Muscle layer of duodenum (tissue), 2 donors: ENCODE measurements around the gene JAML.
"Not testable (repeated sequence)": the region's sequence is repeated elsewhere in the genome, so short reads cannot be mapped to it uniquely, and the experiment has no call there.

Experiments used
- H3K27ac ChIP-seq: one replicate; pipeline ENCODE4 v1.7.0; 2013; ENCODE audit warnings: mild to moderate bottlenecking, low read length
- H3K27me3 ChIP-seq: one replicate; pipeline ENCODE4 v1.7.0; 2013; ENCODE audit warnings: low read depth, mild to moderate bottlenecking, control low read depth, low read length
- H3K36me3 ChIP-seq, 2 donors: one replicate each; pipeline ENCODE4 v1.7.0; 2013; ENCODE audit warnings: low read length in 2 of 2, control low read depth in 1 of 2, mild to moderate bottlenecking in 1 of 2; ENCODE audit not compliant: insufficient read depth in 2 of 2, control insufficient read depth in 1 of 2
- H3K4me1 ChIP-seq, 2 donors: one replicate each; pipeline ENCODE4 v1.7.0; 2013; ENCODE audit warnings: low read length in 2 of 2, mild to moderate bottlenecking in 2 of 2, control low read depth in 1 of 2, moderate library complexity in 1 of 2; ENCODE audit not compliant: insufficient read depth in 2 of 2, control insufficient read depth in 1 of 2
- H3K4me3 ChIP-seq, 2 donors: one replicate each; pipeline ENCODE4 v1.7.0; 2013; ENCODE audit warnings: low read length in 2 of 2, low read depth in 1 of 2, mild to moderate bottlenecking in 1 of 2
- H3K9me3 ChIP-seq, 2 donors: one replicate each; pipeline ENCODE4 v1.7.0; 2013; ENCODE audit warnings: low read length in 2 of 2, control low read depth in 1 of 2, mild to moderate bottlenecking in 1 of 2; ENCODE audit not compliant: control insufficient read depth in 1 of 2
- donor health status: healthy.

JAML gene

DNA sequence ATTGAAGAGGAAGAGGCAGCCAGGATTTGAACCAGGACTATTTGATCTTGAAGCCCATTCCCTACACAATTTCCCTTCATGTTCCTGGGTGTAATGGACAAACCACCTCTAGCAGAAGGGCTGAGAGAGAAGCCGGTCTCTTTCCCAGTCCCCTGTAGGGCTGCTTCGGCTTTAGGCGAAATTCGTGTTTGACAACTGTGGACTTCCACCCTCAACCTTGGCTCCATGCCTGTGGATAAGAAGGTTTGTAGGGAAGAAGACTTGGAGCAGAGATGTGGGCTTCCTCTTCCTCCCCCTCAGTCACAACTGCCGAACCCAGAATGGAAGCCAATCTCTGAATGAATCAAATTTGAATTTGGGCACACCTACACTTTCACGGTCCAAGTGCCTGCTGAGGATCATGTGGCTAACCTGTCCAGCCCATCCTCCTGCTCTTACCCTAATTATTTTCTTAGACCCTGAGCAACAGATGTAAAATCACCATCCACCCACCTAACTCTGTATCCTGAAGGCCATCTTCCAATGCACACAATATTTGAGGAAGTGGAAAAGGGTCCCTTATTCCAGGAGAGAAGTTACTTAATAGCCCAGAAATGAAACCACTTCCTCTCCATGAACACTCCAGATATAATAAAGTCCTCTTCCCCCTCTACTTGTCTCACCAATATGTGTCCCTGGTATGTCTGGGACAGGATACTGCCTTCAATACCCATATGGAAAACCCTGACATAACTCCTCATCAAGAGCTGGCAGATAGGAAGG lies 38.3 kb downstream of the JAML start:
- no peak overlapping the region for H3K4me3 ChIP-seq

GRCh38 chr11:118184784-118185579 lies 39.8 kb downstream of the JAML start:
- Histone ChIP-seq H3K4me1 (peaks cover 0 to 16% of the 10 kb centered on the region in 2 donors), H3K36me3 (no peaks in the 10 kb centered on the region), H3K27me3 (no peaks in the 10 kb centered on the region), H3K27ac (no peak overlapping the region), H3K9me3 (no peaks in the 10 kb centered on the region), H3K4me3 (no peak overlapping the region)

More for the DNA sequence above, 38.3 kb downstream of the JAML start:
- Histone ChIP-seq H3K9me3 (no peaks in the 10 kb centered on the region), H3K27ac (no peak overlapping the region), H3K36me3 (no peaks in the 10 kb centered on the region), H3K27me3 (no peaks in the 10 kb centered on the region), H3K4me1 (peaks cover 0 to 5% of the 10 kb centered on the region in 2 donors)

GRCh38 chr11:118183691-118184090 lies 41.1 kb downstream of the JAML start:
- not testable (repeated sequence) for H3K27me3 ChIP-seq, H3K36me3 ChIP-seq, H3K4me3 ChIP-seq, H3K27ac ChIP-seq, H3K9me3 ChIP-seq
- H3K4me1 ChIP-seq = peaks cover 0 to 20% of the 10 kb centered on the region in 2 donors

DNA sequence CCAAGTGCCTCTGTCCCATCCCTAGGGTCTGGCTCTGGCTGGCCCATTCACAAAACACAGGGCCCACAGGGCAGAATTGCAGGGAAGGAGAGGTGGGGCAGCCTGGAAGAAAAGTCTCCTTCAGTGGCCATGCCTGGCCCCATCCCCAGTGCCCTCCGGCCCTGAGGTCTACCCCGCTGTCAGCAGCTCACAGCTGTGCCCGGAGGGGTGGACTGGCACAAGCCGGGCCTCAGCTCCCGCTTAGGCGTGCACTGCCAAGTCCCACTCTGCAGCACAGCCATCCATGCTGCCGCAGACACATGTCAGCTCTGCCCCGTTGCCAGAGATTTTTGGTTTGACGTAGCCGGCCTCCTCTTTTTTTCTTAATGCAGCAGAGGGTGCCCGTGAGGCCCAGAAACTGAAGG lies 44.5 kb downstream of the JAML start:
- Histone ChIP-seq H3K4me1 (peaks cover 0 to 27% of the 10 kb centered on the region in 2 donors), H3K27me3 (no peaks in the 10 kb centered on the region), H3K27ac (no peak overlapping the region), H3K36me3 (no peaks in the 10 kb centered on the region), H3K9me3 (no peaks in the 10 kb centered on the region), H3K4me3 (peak overlapping the region in 1 of 2 donors; percentile 37)

DNA sequence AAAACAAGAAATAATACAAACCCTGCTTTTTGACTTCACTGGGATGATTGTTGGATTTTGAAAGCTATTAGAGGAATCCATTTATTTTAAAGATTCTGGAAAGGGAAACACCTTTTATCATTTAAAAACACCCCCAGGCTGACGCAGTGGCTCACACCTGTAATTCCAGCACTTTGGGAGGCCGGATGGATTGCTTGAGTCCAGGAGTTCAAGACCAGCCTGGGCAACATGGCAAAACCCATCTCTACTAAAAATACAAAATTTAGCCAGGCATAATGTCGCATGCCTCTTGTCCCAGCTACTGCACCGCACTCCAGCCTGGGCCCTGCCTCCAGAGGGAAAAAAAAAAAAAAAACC lies 48.1 kb downstream of the JAML start:
- Histone ChIP-seq H3K4me3 (peak overlapping the region in 1 of 2 donors; percentile 65), H3K36me3 (no peaks in the 10 kb centered on the region), H3K27ac (no peak overlapping the region), H3K9me3 (no peaks in the 10 kb centered on the region), H3K27me3 (no peaks in the 10 kb centered on the region), H3K4me1 (peaks cover 0 to 32% of the 10 kb centered on the region in 2 donors)

DNA sequence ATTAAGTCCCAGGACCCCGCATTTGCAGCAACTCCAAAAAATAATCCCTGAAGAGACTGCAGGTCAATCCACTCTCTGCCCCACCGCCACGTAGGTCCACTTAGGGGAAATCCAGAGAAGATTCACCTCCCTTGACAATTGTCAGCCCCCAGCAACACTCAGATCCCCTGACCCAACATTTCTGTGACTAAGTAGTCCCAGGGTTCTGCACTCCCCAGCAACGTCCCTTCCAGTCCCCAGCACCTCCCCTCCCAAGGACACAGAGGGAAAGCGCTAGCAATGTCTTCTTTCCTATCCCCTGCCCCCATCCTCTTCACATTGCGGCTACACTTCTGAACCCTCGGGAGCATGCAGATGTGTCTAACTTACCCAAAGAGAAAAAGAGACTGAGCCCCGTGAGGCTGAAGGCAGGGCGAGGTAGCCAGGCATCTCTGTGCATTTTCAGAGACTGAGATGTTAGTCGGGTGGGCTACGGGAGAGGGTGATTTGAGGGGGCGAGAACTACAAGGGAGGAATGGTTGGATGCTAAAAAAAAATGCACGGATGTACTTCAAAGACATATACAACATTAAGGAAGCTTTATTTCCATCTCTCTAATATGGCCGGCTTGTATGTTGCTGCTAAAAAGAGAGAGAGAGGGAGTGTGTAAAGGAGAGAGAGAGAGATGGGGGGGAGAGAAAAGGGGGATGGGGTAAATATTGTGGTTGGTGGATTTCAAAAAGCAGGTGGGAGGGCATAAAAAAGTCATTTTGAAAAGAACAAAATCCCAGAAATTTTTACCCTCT lies 48.6 kb downstream of the JAML start, which contains the start of gene SCN2B:
SCN2B (minus strand) TSS at position 647 of the 785 bp plus-strand sequence; CDS start at position 439, 208 bp downstream.
- peak within 1 kb of the TSS; percentile 65 to 77 for H3K4me3 ChIP-seq

DNA sequence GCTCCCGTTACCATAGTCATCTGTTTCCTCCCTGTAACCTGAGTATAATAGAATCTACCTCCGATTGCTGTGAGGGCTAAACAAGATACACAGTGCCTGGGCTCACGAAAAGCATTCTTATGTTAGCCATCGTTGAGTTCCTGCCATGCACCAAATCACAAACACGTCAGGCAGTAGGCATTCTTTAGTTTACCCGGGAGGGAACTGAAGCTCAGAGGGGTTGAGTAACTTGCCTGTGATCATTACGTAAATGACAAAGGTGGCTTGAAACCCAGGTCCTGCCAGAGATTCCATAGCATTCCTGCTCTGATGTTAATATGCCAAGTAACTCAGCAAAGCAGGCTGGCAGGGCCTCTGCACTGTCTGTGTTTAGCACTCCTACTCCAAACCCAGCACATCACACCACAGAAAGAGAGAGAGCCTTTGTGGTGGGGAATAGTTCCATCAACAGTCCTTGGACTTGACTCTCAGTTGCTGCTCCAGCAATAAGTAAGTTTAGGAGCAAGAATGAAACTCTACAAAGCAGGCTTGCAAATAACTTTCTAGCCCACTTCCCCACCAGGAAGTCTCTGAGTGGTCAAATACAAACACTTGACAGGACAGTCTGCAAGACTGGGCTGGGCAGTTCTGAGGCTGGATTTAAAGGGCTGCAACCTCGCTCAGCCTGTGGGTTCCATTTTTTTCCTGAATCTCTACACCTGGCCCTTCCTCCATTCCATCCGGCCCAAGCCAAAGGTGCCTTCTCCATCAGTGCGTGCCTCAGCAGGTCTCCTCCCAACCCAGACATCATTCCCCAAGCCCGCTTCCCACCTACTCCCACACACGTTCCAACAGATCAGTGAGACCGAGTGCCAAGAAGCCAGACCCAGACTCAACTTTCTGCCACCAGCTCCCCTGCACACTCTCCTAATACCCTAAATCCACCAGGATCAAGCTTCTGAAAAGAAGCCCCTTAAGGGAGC lies 49.5 kb downstream of the JAML start:
- peak overlapping the region; percentile 23 for H3K27ac ChIP-seq

More for the DNA sequence above, 48.6 kb downstream of the JAML start, which contains the start of gene SCN2B:
- Histone ChIP-seq H3K9me3 (no peaks in the 10 kb centered on the region), H3K27ac (peak within 1 kb of the TSS; percentile 23), H3K36me3 (no peaks in the 10 kb centered on the region), H3K27me3 (no peaks in the 10 kb centered on the region), H3K4me1 (peaks cover 0 to 36% of the 10 kb centered on the region in 2 donors)

GRCh38 chr11:118174006-118174567 lies 50.7 kb downstream of the JAML start:
- no peaks in the 10 kb centered on the region for H3K9me3 ChIP-seq
- H3K27ac ChIP-seq = no peak overlapping the region
- no peak overlapping the region for H3K4me3 ChIP-seq
- no peaks in the 10 kb centered on the region for H3K36me3 ChIP-seq
- H3K4me1 ChIP-seq = peaks cover 0 to 30% of the 10 kb centered on the region in 2 donors
- H3K27me3 ChIP-seq = no peaks in the 10 kb centered on the region

More for the DNA sequence above, 49.5 kb downstream of the JAML start:
- no peaks in the 10 kb centered on the region for H3K27me3 ChIP-seq
- no peaks in the 10 kb centered on the region for H3K9me3 ChIP-seq
- peak overlapping the region; percentile 65 to 77 for H3K4me3 ChIP-seq
- peaks cover 0 to 37% of the 10 kb centered on the region in 2 donors for H3K4me1 ChIP-seq
- no peaks in the 10 kb centered on the region for H3K36me3 ChIP-seq

DNA sequence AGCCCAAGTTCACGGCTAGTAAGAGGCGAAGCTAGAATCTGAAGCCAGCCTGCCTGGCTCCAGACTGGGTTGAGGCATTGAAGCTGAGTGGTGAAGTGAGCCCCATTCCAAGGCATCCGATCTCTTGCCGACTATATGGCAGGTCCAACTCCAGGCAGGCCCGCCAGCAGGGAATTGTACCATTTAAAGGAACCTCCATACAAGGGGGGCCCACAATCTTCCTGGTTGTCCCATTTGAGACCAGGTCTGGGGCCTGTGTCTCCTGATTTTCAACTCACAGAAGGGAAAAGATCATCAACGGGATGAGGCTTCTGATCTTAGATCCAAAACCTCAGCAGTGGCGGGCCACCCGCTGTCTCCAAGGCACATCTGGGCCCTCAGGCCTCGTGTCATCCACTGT lies 52.5 kb downstream of the JAML start:
- Histone ChIP-seq H3K27me3 (no peaks in the 10 kb centered on the region), H3K9me3 (no peaks in the 10 kb centered on the region), H3K36me3 (no peaks in the 10 kb centered on the region), H3K4me3 (no peak overlapping the region), H3K27ac (no peak overlapping the region), H3K4me1 (peaks cover 0 to 30% of the 10 kb centered on the region in 2 donors)
